HG03457 (cell line): ENCODE measurements around the gene CYP46A1.
"Not testable (repeated sequence)": the region's sequence is repeated elsewhere in the genome, so short reads cannot be mapped to it uniquely, and the experiment has no call there.

Experiments used
- ATAC-seq: cut with Tn5 transposase; IDR thresholded peaks from one replicate; pipeline ENCODE4 v1.9.1; 2021; ENCODE audit warnings: moderate number of reproducible peaks; ENCODE audit not compliant: unreplicated experiment

Gene CYP46A1

GRCh38 chr14:99683619-99684409 is at the start of gene CYP46A1:
Gene CYP46A1 (plus strand): TSS chr14:99684298. CDS start chr14:99684418, 120 bp downstream.
- peak; percentile 91 for ATAC-seq

- no peak for ATAC-seq
These were observed 49.7 kb upstream of the CYP46A1 start for GRCh38 chr14:99634443-99634842.

- ATAC-seq: no peak
These were observed 49.0 kb upstream of the CYP46A1 start for GRCh38 chr14:99635116-99635515.

- no peak for ATAC-seq
These were observed 47.6 kb upstream of the CYP46A1 start for GRCh38 chr14:99636487-99636886.

GRCh38 chr14:99637624-99638023 is 46.5 kb upstream of the CYP46A1 start:
- no peak for ATAC-seq

- not testable (repeated sequence) for ATAC-seq
These were observed 41.3 kb upstream of the CYP46A1 start for GRCh38 chr14:99642771-99643170.

GRCh38 chr14:99643343-99643742 is 40.8 kb upstream of the CYP46A1 start:
- ATAC-seq: no peak

GRCh38 chr14:99644035-99644587 is 40.0 kb upstream of the CYP46A1 start:
- no peak for ATAC-seq

- ATAC-seq: no peak
These were observed 39.2 kb upstream of the CYP46A1 start, which contains the start of gene HHIPL1 for GRCh38 chr14:99644723-99645544. Gene HHIPL1 (plus strand): TSS chr14:99645129. CDS start chr14:99645208, 79 bp downstream.

- no peak for ATAC-seq
These were observed 38.3 kb upstream of the CYP46A1 start for GRCh38 chr14:99645545-99646505.

- ATAC-seq: no peak
These were observed 36.7 kb upstream of the CYP46A1 start for GRCh38 chr14:99647411-99647810.

- ATAC-seq: no peak
These were observed 35.9 kb upstream of the CYP46A1 start for GRCh38 chr14:99648027-99648784.

- ATAC-seq: no peak
These were observed 34.9 kb upstream of the CYP46A1 start for GRCh38 chr14:99649219-99649618.

GRCh38 chr14:99649643-99650042 is 34.5 kb upstream of the CYP46A1 start:
- ATAC-seq: no peak

GRCh38 chr14:99650189-99650588 is 33.9 kb upstream of the CYP46A1 start:
- ATAC-seq: no peak

GRCh38 chr14:99651953-99652746 is 31.9 kb upstream of the CYP46A1 start:
- no peak for ATAC-seq

GRCh38 chr14:99654235-99654985 is 29.7 kb upstream of the CYP46A1 start:
- no peak for ATAC-seq

- no peak for ATAC-seq
These were observed 28.6 kb upstream of the CYP46A1 start for GRCh38 chr14:99655521-99655920.
